HG03095 (cell line): ENCODE data around the gene FAM133A.

Source experiments
- ATAC-seq: cut with Tn5 transposase; IDR thresholded peaks from one replicate; pipeline ENCODE4 v1.9.1; 2021; ENCODE audit warnings: moderate library complexity; ENCODE audit not compliant: unreplicated experiment

FAM133A gene

GRCh38 chrX:93673869-93674271 is at the start of gene FAM133A:
FAM133A (plus strand) TSS chrX:93674206; CDS start chrX:93709420, 35,214 bp downstream.
- no peak for ATAC-seq

- ATAC-seq: no peak
These were observed 36.4 kb upstream of the FAM133A start for GRCh38 chrX:93637591-93637990.

GRCh38 chrX:93649381-93649780 is 24.6 kb upstream of the FAM133A start:
- no peak for ATAC-seq

GRCh38 chrX:93660575-93660974 is 13.4 kb upstream of the FAM133A start:
- ATAC-seq: no peak

- no peak for ATAC-seq
These were observed 744 bp upstream of the FAM133A start, which contains the start of gene NAP1L3 for GRCh38 chrX:93673056-93673868. NAP1L3 (minus strand) TSS chrX:93673578; CDS start chrX:93673304, 274 bp downstream.

GRCh38 chrX:93695981-93696380 is 22.0 kb downstream of the FAM133A start:
- ATAC-seq: no peak

- no peak for ATAC-seq
These were observed 29.7 kb downstream of the FAM133A start for GRCh38 chrX:93703701-93704100.

- ATAC-seq: no peak
These were observed 37.1 kb downstream of the FAM133A start for GRCh38 chrX:93711076-93711475.

- no peak for ATAC-seq
These were observed 67.8 kb downstream of the FAM133A start for GRCh38 chrX:93741811-93742210.

- no peak for ATAC-seq
These were observed 86.2 kb downstream of the FAM133A start for GRCh38 chrX:93760163-93760562.
